Stimulated activated CD8-positive, alpha-beta memory T cell treated with anti-CD3 and anti-CD28 coated beads, Interleukin-15, amount 100 ng/mL, for 24 hours (primary cell): ENCODE data around the gene MAGEA9.
"Not testable (repeated sequence)": the region's sequence is repeated elsewhere in the genome, so short reads cannot be mapped to it uniquely, and the experiment has no call there.

Source experiments
- DNase-seq: peaks from one replicate; pipeline ENCODE4 v3.0.0-alpha.2; 2020; ENCODE audit warnings: low read depth

The MAGEA9 gene

GRCh38 chrX:149781727-149782126 lies at the start of gene MAGEA9:
TSS of gene MAGEA9 (plus strand) at chrX:149781930. CDS start at chrX:149786211, 4,281 bp downstream.
- DNase-seq, result not testable (repeated sequence)

DNA sequence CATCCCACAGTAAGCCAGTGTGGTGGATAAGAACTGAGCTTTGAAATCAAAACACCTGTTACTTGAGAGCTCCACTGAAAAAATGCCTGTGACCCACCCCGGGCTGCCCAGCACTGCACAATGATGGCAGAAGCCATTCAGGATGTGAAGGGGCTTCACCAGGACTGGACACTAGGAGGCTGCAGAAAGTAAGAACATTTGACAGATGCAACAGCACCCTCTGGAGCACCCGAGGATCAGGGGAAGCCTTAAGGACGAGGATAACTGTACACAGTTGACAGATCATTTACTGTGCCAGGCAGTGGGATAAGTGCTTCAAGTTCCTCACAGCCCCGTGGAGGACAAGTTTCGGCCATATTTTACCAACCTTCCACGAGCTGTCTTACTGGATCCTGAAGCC lies 39.5 kb upstream of the MAGEA9 start:
- not testable (repeated sequence) for DNase-seq

- not testable (repeated sequence) for DNase-seq
These were observed 35.2 kb upstream of the MAGEA9 start for GRCh38 chrX:149746390-149747007.

DNA sequence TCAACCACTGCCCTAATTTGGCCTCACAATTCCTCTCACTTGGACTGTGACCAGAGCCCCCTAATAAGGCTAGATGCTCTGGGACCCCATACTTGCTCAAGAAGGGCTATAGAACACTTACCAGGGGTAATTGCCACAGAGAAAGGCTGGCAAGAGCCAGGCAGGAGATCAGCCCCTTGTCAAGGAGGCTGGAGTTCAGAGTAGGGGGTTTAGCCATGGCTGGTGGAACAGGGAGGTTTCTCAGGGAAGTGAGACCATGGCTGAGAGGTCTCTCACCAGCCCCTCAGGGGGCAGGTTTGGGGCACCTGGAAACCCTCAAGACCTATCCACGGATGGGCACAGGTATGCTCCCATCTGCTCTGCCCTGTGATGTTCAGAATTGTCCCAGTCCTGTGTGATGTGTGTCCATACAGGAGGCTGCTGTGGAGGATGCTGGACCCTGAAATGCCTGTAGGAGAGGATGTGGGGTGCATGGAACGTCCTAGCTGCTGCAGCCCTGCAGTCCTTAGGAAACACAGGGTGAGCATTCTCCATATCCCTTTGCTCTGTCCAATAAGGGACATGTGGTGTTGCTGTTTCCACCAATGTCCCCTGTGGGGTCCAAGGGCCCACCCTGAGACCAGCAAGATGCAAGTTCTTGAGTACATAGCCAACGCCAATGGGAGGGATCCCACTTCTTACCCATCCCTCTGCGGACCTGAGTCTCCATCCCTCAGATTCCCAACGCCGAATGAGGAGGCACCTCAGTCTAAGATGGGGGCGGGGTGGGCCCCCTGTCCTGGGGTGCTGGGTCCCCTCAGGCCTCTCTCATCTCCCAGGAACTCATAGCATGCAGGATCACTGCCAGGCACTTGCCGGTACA lies 24.3 kb upstream of the MAGEA9 start:
- no peak for DNase-seq

DNA sequence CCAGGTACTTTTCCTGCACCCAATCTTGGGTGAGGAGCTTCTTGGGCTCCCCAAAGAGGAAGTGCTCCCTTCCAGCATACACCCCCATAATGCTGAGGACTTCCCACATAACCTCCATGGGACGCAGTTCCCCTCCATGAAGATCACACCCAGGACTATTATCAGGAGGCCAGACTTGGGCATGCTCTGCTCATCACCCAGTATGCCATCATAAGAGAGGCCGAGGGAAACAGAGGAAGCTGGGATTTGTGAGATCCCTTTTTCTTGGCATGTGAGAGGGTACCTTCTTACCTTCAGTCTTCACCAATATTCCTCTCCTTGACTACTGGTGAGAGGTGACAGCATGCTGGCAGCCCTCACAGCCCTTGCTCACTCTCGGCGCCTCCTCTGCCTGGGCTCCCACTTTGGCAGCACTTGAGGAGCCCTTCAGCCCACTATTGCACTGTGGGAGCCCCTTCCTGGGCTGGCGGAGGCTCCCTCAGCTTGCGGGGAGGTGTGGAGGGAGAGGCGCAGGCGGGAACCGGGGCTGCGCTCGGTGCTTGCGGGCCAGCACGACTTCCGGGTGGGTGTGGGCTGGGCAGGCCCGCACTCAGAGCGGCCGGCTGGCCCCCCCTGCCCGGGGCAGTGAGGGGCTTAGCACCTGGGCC lies 23.5 kb upstream of the MAGEA9 start:
- DNase-seq, result no peak

- not testable (repeated sequence) for DNase-seq
These were observed 23.0 kb upstream of the MAGEA9 start for GRCh38 chrX:149758715-149759078.

GRCh38 chrX:149759824-149760223 lies 21.9 kb upstream of the MAGEA9 start:
- no peak for DNase-seq

GRCh38 chrX:149760965-149761364 lies 20.8 kb upstream of the MAGEA9 start:
- DNase-seq, result no peak

DNA sequence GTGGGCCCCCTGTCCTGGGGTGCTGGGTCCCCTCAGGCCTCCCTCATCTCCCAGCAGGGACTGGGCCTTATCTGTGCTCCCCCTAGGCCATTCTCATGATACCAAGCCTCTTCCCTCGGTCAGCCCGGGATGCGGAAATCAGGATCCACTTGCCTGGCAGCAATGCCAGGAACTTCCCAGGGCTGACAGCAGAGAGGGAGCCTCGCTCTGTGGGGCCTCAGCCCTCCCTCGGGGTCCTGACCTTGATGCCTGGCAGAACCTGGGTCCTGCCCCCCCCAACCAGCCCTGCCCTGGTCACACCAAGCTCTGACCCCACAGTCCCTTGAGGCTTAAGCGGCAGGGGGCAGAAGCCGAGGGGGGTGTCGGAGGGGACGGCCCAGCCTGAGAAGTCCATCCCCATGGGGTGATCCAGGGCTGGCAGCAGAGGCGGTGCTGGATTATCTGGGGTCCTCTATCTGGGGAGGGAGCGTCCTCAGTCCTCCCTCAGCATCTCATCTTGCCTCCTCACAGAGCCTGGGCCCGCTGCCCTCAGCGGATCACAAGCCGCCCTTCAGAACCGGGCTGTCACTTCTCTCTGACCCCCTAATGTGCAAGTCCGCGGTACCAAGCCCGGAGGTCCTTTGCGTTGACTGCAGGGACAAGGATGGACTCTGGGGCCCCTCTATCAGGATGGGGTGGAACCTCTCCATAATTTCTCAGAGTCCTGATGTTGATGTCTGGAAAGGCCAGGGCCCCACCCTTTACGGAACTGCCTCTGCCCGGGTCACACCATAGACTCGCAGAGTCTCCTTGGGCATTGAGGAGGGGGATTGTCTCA lies 19.7 kb upstream of the MAGEA9 start:
- DNase-seq, result not testable (repeated sequence)

DNA sequence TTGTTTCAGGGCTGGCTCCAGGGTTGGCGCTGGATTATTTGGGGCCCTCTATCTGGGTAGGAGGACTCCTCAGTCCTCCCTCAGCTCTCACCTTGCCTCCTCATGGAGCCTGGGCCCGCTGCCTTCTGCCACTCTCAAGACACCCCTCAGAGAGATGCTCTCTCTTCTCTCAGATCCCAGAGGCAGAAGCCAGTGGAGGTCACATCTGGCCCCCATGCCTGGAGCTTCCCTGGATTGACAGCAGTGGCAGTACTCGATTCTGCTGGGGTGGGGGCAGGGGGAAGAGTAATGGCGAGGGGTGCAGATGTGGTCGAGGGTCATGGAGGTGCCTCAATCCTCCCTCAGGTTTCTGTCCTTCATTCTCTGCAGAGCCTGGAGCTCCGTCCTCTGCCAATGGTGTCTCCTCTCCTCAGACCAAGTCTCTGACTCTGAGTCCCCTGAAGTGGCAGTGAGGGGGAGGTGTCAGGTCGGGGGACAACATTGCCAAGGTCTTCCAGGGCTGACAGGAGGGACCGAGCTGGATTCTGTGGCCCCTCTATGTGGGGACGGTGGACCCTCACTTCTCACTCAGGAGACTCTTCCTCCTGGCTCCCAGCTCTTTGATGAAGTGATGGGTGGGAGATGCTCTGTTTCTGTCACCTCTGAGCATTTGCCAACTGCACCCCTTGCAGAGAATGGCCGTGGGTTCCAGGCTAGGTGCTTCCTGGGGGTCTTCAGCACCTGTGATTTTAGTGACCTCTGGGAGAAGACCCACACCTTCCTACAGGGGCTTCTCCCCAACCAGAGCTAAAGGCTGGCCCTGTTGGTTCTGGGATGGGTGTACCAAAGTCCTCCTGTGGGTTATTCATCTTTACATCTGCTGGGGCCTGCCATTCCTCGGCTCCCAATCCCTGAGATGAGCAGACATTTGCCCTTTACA lies 18.8 kb upstream of the MAGEA9 start:
- DNase-seq, result no peak

- DNase-seq, result not testable (repeated sequence)
These were observed 11.4 kb upstream of the MAGEA9 start for GRCh38 chrX:149770344-149770743.

GRCh38 chrX:149773026-149773425 lies 8.7 kb upstream of the MAGEA9 start:
- not testable (repeated sequence) for DNase-seq

DNA sequence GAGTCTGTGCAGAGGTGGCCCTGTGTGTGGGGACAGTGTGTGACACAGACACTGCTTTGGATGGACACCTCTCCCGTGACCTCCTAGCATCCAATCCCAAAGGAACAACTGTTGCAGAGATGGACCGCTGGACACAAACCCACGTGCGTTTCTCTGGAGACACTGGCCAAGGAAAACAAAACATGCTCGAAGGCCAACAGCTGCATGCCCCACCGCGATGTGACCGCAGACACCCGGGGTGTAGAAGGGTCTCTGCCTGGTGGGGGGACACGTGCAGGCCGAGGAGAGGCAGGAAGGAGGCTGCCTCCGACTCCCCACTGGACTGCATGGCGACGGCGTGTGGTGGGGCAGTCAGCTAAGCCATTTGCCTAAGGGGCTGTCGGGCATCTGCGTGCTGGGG lies 8.0 kb upstream of the MAGEA9 start, which contains the start of gene HSFX1:
Gene HSFX1, plus strand, starts transcription at position 301 of the 400 bp plus-strand sequence. CDS start 614 bp downstream, outside the sequence.
- not testable (repeated sequence) for DNase-seq

- DNase-seq, result not testable (repeated sequence)
These were observed 3.7 kb upstream of the MAGEA9 start for GRCh38 chrX:149777999-149778398.

DNA sequence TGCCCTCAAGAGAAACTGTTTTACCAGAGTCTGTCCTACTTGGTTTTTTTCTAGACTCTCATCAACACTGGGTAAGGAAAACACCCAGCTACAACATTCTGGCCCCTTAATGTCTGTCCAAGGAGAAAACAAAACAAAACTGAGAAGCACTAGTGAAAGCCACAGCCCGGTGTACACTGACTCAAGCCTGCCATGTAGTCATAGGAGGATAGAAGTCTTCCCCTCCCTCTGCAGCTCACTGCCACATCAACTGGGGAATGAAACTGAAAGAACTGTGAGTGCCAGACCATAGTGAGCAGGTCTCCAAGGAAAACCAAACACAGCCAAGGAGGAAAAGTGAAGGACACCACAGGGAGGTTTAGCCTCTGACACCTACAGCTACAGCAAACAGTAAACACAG lies 13.8 kb downstream of the MAGEA9 start:
- DNase-seq, result not testable (repeated sequence)

DNA sequence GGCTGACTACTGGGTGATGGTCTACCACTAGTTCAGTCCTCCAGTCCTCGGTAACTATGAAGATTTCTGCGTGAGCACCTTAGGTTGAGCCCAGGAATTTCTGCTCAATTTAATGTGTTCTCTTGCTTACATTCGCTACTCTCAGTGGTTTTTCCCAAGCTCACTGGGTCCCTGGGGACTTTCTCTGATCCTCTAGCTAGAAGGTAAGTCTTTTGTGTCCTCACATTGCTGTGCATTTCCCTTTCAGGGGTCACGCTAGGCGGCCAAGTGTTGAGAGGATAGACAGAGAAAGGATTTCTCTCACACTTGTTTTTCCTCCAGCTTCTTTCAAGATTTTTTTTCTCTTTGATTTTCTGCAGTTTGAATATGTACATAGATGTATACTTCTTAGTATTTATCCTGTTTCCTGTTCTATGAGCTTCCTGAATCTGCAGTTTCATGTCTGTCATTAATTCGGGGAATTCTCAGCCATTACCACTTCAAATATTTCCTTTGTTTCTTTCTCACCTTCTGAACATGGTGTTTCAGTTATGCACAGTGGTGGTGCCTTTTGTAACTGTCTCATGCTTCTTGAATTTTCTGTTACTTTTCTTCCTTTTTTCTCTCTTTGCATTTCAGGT lies 17.5 kb downstream of the MAGEA9 start:
- DNase-seq, result no peak

GRCh38 chrX:149799938-149800337 lies 18.2 kb downstream of the MAGEA9 start:
- no peak for DNase-seq

GRCh38 chrX:149803458-149804062 lies 21.8 kb downstream of the MAGEA9 start:
- no peak for DNase-seq

DNA sequence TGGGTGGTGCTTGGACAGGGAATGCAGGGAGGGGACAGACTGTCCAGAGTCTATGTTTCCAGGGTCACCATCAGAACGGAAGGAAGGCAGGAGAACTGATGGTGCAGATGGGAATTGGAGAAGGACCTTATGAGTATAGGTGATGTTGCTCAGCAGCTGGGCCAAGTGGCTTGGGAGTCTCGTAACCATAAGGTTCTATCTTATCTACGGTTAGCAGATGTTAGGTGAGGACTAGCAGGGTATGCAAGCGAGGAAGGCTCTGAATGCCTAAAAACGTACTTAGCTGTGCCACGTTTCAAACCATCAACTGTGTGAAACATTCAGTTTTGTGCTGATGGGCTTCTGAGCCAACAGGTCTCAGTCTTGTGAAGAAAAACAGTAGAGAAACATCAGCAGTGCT lies 22.4 kb downstream of the MAGEA9 start:
- no peak for DNase-seq
